K562 (cell line): ENCODE data around the gene ARHGAP26. TPM values are rescaled to one million over a fixed set of nuclear protein-coding genes. Genes with fewer than 3 reads are reported as not detected.

ENCODE experiments used
- ATAC-seq: fragments of 200-7000 bp; cut with Tn5 transposase; 3 replicates; pipeline ENCODE4 v1.9.1; 2020; ENCODE audit warnings: moderate library complexity
- BruUV-seq: library from RNA; stranded (reverse); fragments of 400-500 nt; replicated peaks from 2 replicates; lab custom pipeline; 2021; lab: Mats Ljungman, UMichigan
- CTCF ChIA-PET: fragments of 300-600 bp; formaldehyde crosslinking; extraction: SDS; loops from one replicate; lab custom pipeline; 2021; ENCODE audit warnings: low intra/inter-chr PET ratio; lab: Yijun Ruan, JAX
- POLR2A ChIA-PET: fragments of 300-600, 350-650 bp; sonication (Branson Sonifier 250); formaldehyde crosslinking; extraction: SDS; loops from one replicate; lab custom pipeline; 2021; ENCODE audit warnings: antibody characterized with exemption, inconsistent platforms; lab: Yijun Ruan, JAX
- DNase-seq, 4 experiments: peaks; one replicate each; pipeline versions ENCODE4 v3.0.0 to v3.0.0-alpha.2; 2011 to 2018; ENCODE audit warnings: low spot score in 3 of 4, mixed read lengths in 3 of 4; ENCODE audit errors: extremely low read depth in 1 of 4
- FAIRE-seq: peaks from 2 replicates; lab custom pipeline; 2011; peaks lifted over from hg19 to GRCh38; lab: Jason Lieb, UNC
- H2AFZ ChIP-seq: 2 replicates; pipeline ENCODE4 v1.6.0; 2011; ENCODE audit warnings: low read depth, low read length, control low read depth, inconsistent platforms
- H3K27ac ChIP-seq: fragments of 200-600 bp; 3 replicates; pipeline ENCODE4 v1.8.0; 2011; ENCODE audit warnings: low read depth, mild to moderate bottlenecking, control low read depth, inconsistent platforms, low read length, moderate library complexity, mixed read lengths; ENCODE audit errors: extremely low read depth
- H3K27me3 ChIP-seq, 2 experiments: fragments of 300-600 bp in 1 of 2; 2 replicates in 1 of 2; 3 replicates in 1 of 2; pipeline versions ENCODE4 v1.6.0 to v1.8.0; 2011; ENCODE audit warnings: inconsistent platforms in 2 of 2, low read length in 2 of 2, mild to moderate bottlenecking in 1 of 2, mixed read lengths in 1 of 2, moderate library complexity in 1 of 2; ENCODE audit not compliant: control insufficient read depth in 2 of 2, insufficient read depth in 2 of 2
- H3K36me3 ChIP-seq: fragments of 300-600 bp; 3 replicates; pipeline ENCODE4 v1.8.0; 2011; ENCODE audit warnings: mild to moderate bottlenecking, low read length, inconsistent platforms; ENCODE audit not compliant: control insufficient read depth, insufficient read depth
- H3K4me1 ChIP-seq, 2 experiments: fragments of 200-600 bp in 1 of 2; replicated peaks in 1 of 2; 2 replicates in 1 of 2; 3 replicates in 1 of 2; pipeline versions ENCODE4 v1.5.1 to v1.8.0; 2011; ENCODE audit warnings: inconsistent platforms in 2 of 2, low read length in 2 of 2, mild to moderate bottlenecking in 1 of 2, mixed read lengths in 1 of 2, moderate library complexity in 1 of 2; ENCODE audit not compliant: control insufficient read depth in 2 of 2, insufficient read depth in 2 of 2
- H3K4me2 ChIP-seq: 2 replicates; pipeline ENCODE4 v1.6.1; 2011; ENCODE audit warnings: low read length, control low read depth, inconsistent platforms, mixed read lengths; ENCODE audit not compliant: insufficient read depth
- H3K4me3 ChIP-seq: fragments of 200-600 bp; sonication (generic), shearing (Covaris generic); 2 replicates; pipeline ENCODE4 v1.5.1; 2016; ENCODE audit warnings: control low read depth, inconsistent platforms
- H3K79me2 ChIP-seq: fragments of 200-600 bp; 3 replicates; pipeline ENCODE4 v1.8.0; 2011; ENCODE audit warnings: low read length, inconsistent platforms; ENCODE audit not compliant: control insufficient read depth, insufficient read depth
- H3K9ac ChIP-seq, 2 experiments: 2 replicates each; pipeline versions ENCODE4 v1.6.0 to v1.6.1; 2011; ENCODE audit warnings: low read depth in 2 of 2, low read length in 2 of 2, control low read depth in 1 of 2, inconsistent platforms in 1 of 2, mild to moderate bottlenecking in 1 of 2, mixed read lengths in 1 of 2; ENCODE audit not compliant: insufficient read depth in 1 of 2
- H3K9me1 ChIP-seq: one replicate; pipeline ENCODE4 v1.6.0; 2011; ENCODE audit warnings: inconsistent platforms, mild to moderate bottlenecking, low read length, moderate library complexity; ENCODE audit not compliant: control insufficient read depth, insufficient read depth
- H3K9me3 ChIP-seq: replicated peaks from 2 replicates; pipeline ENCODE4 v1.5.1; 2011; ENCODE audit warnings: low read depth, low read length, inconsistent platforms; ENCODE audit not compliant: control insufficient read depth, insufficient read depth
- H4K20me1 ChIP-seq: replicated peaks from 2 replicates; pipeline ENCODE4 v1.6.1; 2011; ENCODE audit warnings: low read length, inconsistent platforms, mixed read lengths; ENCODE audit not compliant: control insufficient read depth, insufficient read depth
- ARID2 ChIP-seq: fragments of 450-650 bp; IDR thresholded peaks from 2 replicates; pipeline ENCODE4 v1.6.1; 2017; ENCODE audit warnings: antibody characterized with exemption, mild to moderate bottlenecking
- CC2D1A ChIP-seq: fragments of 450-650 bp; IDR thresholded peaks from 2 replicates; pipeline ENCODE4 v1.6.1; 2017; ENCODE audit warnings: mild to moderate bottlenecking
- CEBPB ChIP-seq: fragments of 450-650 bp; IDR thresholded peaks from 2 replicates; pipeline ENCODE4 v1.6.1; 2016; ENCODE audit warnings: missing genetic modification characterization, missing compliant biosample characterization
- ETV5 ChIP-seq: sonication (generic); formaldehyde crosslinking; IDR thresholded peaks from 2 replicates; pipeline ENCODE4 v1.4.0; 2020; ENCODE audit warnings: low read depth, mild to moderate bottlenecking, missing genetic modification reagents
- KDM2B ChIP-seq: fragments of 250-450 bp; sonication (Bioruptor Pico); IDR thresholded peaks from 2 replicates; pipeline ENCODE4 v1.8.0; 2021; ENCODE audit warnings: mild to moderate bottlenecking, moderate library complexity
- LCOR ChIP-seq: sonication (generic); formaldehyde crosslinking; IDR thresholded peaks from 2 replicates; pipeline ENCODE4 v1.8.0; 2022; ENCODE audit warnings: mild to moderate bottlenecking, missing genetic modification reagents
- MCM2 ChIP-seq: fragments of 450-650 bp; IDR thresholded peaks from 2 replicates; pipeline ENCODE4 v1.6.1; 2017; ENCODE audit warnings: low read depth, mild to moderate bottlenecking
- NR2C1 ChIP-seq, 2 experiments: fragments of 450-650 bp; IDR thresholded peaks; 2 replicates each; pipeline ENCODE4 v1.6.1; 2017; ENCODE audit warnings: mild to moderate bottlenecking in 2 of 2, antibody characterized with exemption in 1 of 2, inconsistent platforms in 1 of 2, missing compliant biosample characterization in 1 of 2, missing genetic modification characterization in 1 of 2
- RBM17 ChIP-seq: fragments of 200-400 bp; formaldehyde crosslinking; IDR thresholded peaks from 2 replicates; pipeline ENCODE4 v1.6.1; 2017; ENCODE audit warnings: low read depth, mild to moderate bottlenecking, low read length, borderline replicate concordance
- RNF2 ChIP-seq: sonication (generic); IDR thresholded peaks from 2 replicates; pipeline ENCODE4 v1.6.1; 2016
- SIX5 ChIP-seq, 2 experiments: IDR thresholded peaks; 2 replicates each; pipeline ENCODE4 v1.6.1; 2011; ENCODE audit warnings: low read length in 2 of 2, borderline replicate concordance in 1 of 2, low read depth in 1 of 2, mild to moderate bottlenecking in 1 of 2, moderate library complexity in 1 of 2; ENCODE audit not compliant: insufficient read depth in 1 of 2
- STAT5B ChIP-seq: fragments of 250-450 bp; sonication (Bioruptor Pico); IDR thresholded peaks from 2 replicates; pipeline ENCODE4 v1.8.0; 2021; ENCODE audit warnings: mild to moderate bottlenecking, inconsistent platforms
- XRCC3 ChIP-seq: fragments of 450-650 bp; IDR thresholded peaks from 2 replicates; pipeline ENCODE4 v1.6.1; 2017; ENCODE audit warnings: mild to moderate bottlenecking, moderate library complexity
- ZBTB12 ChIP-seq: fragments of 250-450 bp; sonication (Bioruptor Pico); IDR thresholded peaks from 2 replicates; pipeline ENCODE4 v1.4.0; 2020
- ZC3H4 ChIP-seq: sonication (generic); formaldehyde crosslinking; IDR thresholded peaks from 2 replicates; pipeline ENCODE4 v1.9.0; 2021; ENCODE audit warnings: missing genetic modification reagents, borderline replicate concordance
- ZKSCAN3 ChIP-seq: fragments of 250-450 bp; sonication (Bioruptor Pico); IDR thresholded peaks from 2 replicates; pipeline ENCODE4 v1.4.0; 2020
- ZNF121 ChIP-seq: sonication (generic); formaldehyde crosslinking; conservative IDR thresholded peaks from 2 replicates; pipeline ENCODE4 v1.8.0; 2022; ENCODE audit warnings: missing genetic modification reagents
- ZNF224 ChIP-seq: sonication (generic); formaldehyde crosslinking; IDR thresholded peaks from 2 replicates; pipeline ENCODE4 v1.8.0; 2022; ENCODE audit warnings: mild to moderate bottlenecking, missing genetic modification reagents
- WGBS: fragments of 100-300 bp; shearing (Covaris generic); methylation state at CpG from one replicate; pipeline ENCODE4 v1.1.6; 2016; ENCODE audit warnings: low coverage, mixed read lengths; ENCODE audit not compliant: insufficient coverage; ENCODE audit errors: missing lambda C conversion rate; 5-methylcytosine and 5-hydroxymethylcytosine counted together
- in situ Hi-C: fragments of 300-500 bp; cut with MboI; formaldehyde crosslinking; loops from 4 replicates; pipeline ENCODE4 v1.15.0; 2018; ENCODE audit warnings: inconsistent platforms, mixed read lengths
- intact Hi-C: fragments of 100-400 bp; cut with micrococcal nuclease; formaldehyde crosslinking; loops from 2 replicates; pipeline ENCODE4 v1.14.2; 2022
- polyA plus RNA-seq, 8 experiments: library from polyadenylated mRNA; depleted of rRNA in 4 of 8; stranded (reverse) in 5 of 8; unstranded in 3 of 8; fragments of >200 nt; fragmentation: Nextera tagmentation in 2 of 8; fragmentation: Illumina TruSeq in 1 of 8; extraction: Ambion mirVana in 2 of 8; extraction: Trizol in 1 of 8; gene quantifications; 2 replicates each; pipeline versions ENCODE4 v1.2.1 to v1.2.3, GENCODE V29; 2011 to 2014; ENCODE audit warnings: inconsistent platforms in 1 of 8, missing spikeins in 1 of 8
- total RNA-seq, 7 experiments: library from RNA; depleted of rRNA in 6 of 7; stranded (reverse); fragments of >200 nt in 6 of 7; fragmentation: Illumina TruSeq in 2 of 7; extraction: Trizol in 2 of 7; gene quantifications; 2 replicates each; pipeline versions ENCODE4 v1.2.1 to v1.2.3, GENCODE V29; 2011 to 2021; ENCODE audit warnings: low replicate concordance in 1 of 7
- TF ChIP-seq, protein P1 (sequence below), 2 experiments: fragments of 450-650 bp in 1 of 2; sonication (generic) in 1 of 2; formaldehyde crosslinking in 1 of 2; IDR thresholded peaks in 1 of 2; conservative IDR thresholded peaks in 1 of 2; 2 replicates each; pipeline versions ENCODE4 v1.6.1 to v1.8.1; 2016 to 2023; ENCODE audit warnings: mild to moderate bottlenecking in 2 of 2, moderate library complexity in 2 of 2, inconsistent platforms in 1 of 2, missing genetic modification reagents in 1 of 2
- TF ChIP-seq, protein P2 (sequence below): fragments of 250-450 bp; sonication (Bioruptor Pico); IDR thresholded peaks from 2 replicates; pipeline ENCODE4 v1.4.0; 2020; ENCODE audit warnings: mild to moderate bottlenecking, moderate library complexity

The ARHGAP26 gene
- total and polyA plus RNA-seq, 9 of the 15 experiments (the other 6 are each of a cell fraction or from before 2014, with no cell fraction given) = 0.13 to 1.1 (median 0.55) TPM

DNA sequence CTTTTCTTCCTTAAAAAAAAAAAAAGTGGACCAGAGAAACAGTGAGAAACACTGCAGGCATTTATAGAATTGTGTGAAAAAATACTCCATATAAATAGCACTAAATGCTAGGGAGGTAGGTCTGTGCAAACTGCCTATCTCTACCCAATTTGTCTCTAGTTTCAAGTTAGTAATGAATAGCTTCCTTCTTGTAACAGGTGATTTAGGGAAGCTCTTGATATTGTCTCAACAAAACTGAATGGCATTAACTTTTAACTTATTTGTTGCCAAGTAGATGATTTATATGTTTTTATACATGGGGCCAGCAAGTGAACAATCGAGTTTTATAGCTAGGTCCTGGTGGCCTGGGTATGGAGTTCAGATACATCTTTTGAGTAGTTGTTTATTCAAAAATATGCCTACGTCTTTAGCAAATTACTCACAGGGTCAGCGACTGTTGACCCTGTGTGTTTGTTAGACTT, 349.7 kb downstream of the ARHGAP26 start:
- POLR2A ChIA-PET = interaction anchor here (0.6 kb wide), 1 partner anchor 795 kb away, joined by 4 read pairs; no protein-coding TSS in a partner anchor
- no peaks in the 10 kb centered on the region for H3K9me3 ChIP-seq
- DNase-seq (no peak), ATAC-seq (no peak), FAIRE-seq (no peak)
- no TSS peak for BruUV-seq
- H3K79me2 ChIP-seq = no peaks in the 10 kb centered on the region
- no peaks in the 10 kb centered on the region for H3K27me3 ChIP-seq
- H3K9me1 ChIP-seq = no peaks in the 10 kb centered on the region
- no peak overlapping the region for H3K27ac ChIP-seq
- in situ Hi-C loops (no loop called here), intact Hi-C loops (no loop called here)
- H3K4me1 ChIP-seq = peaks cover 4 to 8% of the 10 kb centered on the region in 2 experiments; a peak in 4 of 5 replicates
- H4K20me1 ChIP-seq = no peaks in the 10 kb centered on the region
- H2AFZ ChIP-seq = no peak overlapping the region
- no peaks in the 10 kb centered on the region for H3K36me3 ChIP-seq
- no peak for TF ChIP-seq LCOR (CRISPR knock-in tag)
- TF ChIP-seq, protein P1, sequence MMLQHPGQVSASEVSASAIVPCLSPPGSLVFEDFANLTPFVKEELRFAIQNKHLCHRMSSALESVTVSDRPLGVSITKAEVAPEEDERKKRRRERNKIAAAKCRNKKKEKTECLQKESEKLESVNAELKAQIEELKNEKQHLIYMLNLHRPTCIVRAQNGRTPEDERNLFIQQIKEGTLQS (IDR thresholded peaks at IDR 0.05) = no peak
- TF ChIP-seq, protein P1 (CRISPR knock-in tag; conservative IDR thresholded peaks at IDR 0.05) = no peak
- no peak for TF ChIP-seq ZKSCAN3 (CRISPR knock-in tag)
- TF ChIP-seq NR2C1 (IDR thresholded peaks at IDR 0.05) = no peak
- TF ChIP-seq NR2C1 (tag; IDR thresholded peaks at IDR 0.05) = no peak
- TF ChIP-seq ZBTB12 (CRISPR knock-in tag) = no peak
- TF ChIP-seq, protein P2, sequence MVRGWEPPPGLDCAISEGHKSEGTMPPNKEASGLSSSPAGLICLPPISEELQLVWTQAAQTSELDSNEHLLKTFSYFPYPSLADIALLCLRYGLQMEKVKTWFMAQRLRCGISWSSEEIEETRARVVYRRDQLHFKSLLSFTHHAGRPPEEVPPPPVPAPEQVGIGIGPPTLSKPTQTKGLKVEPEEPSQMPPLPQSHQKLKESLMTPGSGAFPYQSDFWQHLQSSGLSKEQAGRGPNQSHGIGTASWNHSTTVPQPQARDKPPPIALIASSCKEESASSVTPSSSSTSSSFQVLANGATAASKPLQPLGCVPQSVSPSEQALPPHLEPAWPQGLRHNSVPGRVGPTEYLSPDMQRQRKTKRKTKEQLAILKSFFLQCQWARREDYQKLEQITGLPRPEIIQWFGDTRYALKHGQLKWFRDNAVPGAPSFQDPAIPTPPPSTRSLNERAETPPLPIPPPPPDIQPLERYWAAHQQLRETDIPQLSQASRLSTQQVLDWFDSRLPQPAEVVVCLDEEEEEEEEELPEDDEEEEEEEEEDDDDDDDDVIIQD (CRISPR knock-in tag) = no peak
- no peak for TF ChIP-seq MCM2
- TF ChIP-seq CEBPB = no peak
- TF ChIP-seq KDM2B (CRISPR knock-in tag) = no peak
- TF ChIP-seq SIX5 (IDR thresholded peaks at IDR 0.05; ENCODE audit: borderline replicate concordance in 1 of 2, insufficient read depth in 1 of 2, low read depth in 1 of 2, low read length in 2 of 2) = no peak
- TF ChIP-seq RNF2 = no peak
- TF ChIP-seq ZNF121 = no peak
- TF ChIP-seq STAT5B (CRISPR knock-in tag) = no peak
- no peak for TF ChIP-seq RBM17
- no peak for TF ChIP-seq CC2D1A
- no peak for TF ChIP-seq ETV5 (CRISPR knock-in tag)
- TF ChIP-seq ARID2 = no peak
- TF ChIP-seq XRCC3 = no peak
- no peak for TF ChIP-seq ZNF224
- no peak for TF ChIP-seq ZC3H4 (CRISPR knock-in tag)
- 12% methylated on average over 3 of the region's 3 CpGs for whole genome bisulfite sequencing
- no peak overlapping the region for H3K4me2 ChIP-seq
- H3K9ac ChIP-seq = no peak overlapping the region
- CTCF ChIA-PET = no interaction called here
- no peak overlapping the region for H3K4me3 ChIP-seq
